ENCODE results near the gene NFKBIZ. TPM values are rescaled to one million over a fixed set of nuclear protein-coding genes. Genes with fewer than 3 reads are reported as not detected.
A peak's percentile ranks its signal among the peaks of the same experiment; 100 is the strongest.

The NFKBIZ gene
- total RNA-seq, 1 donor from 2014 or later = 14.7 TPM

DNA sequence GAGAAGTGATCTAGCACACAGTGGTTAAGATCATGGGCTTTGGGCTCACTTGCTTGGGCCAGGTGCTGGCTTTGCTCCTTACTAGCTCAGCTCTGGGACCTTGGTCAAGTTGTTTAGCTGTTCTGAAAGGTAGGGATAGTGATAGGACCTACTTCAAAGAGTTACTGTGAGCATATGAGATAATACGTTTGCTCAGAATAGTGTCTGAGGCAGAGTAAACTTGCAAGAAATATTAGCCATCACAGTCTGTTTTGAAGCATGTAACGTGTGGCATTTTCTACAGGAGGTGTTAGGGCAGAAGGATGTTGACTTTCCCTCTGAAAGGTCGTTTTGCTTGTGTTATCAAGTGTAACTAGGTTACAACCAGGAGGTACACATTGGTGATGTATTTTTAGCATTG, 34.5 kb upstream of the NFKBIZ start:
- no peak overlapping the region for H3K9ac ChIP-seq
- H3K4me3 Mint-ChIP-seq = no peak overlapping the region
- H3K27me3 Mint-ChIP-seq (ENCODE audit: insufficient read depth, low read depth) = no peaks in the 10 kb centered on the region
- no peak overlapping the region for H3K4me2 ChIP-seq
- no peaks in the 10 kb centered on the region for H3K36me3 ChIP-seq
- H4K20me1 ChIP-seq (ENCODE audit: low read depth) = no peaks in the 10 kb centered on the region
- no peak overlapping the region for H2AFZ ChIP-seq (replicated peaks)
- H3K36me3 Mint-ChIP-seq = peaks cover 3% of the 10 kb centered on the region
- H3K79me2 ChIP-seq (ENCODE audit: low read depth) = no peaks in the 10 kb centered on the region
- no peaks in the 10 kb centered on the region for H3K9me3 Mint-ChIP-seq
- H3K27me3 ChIP-seq = no peaks in the 10 kb centered on the region
- peaks cover 1% of the 10 kb centered on the region for H3K4me1 ChIP-seq
- no peaks in the 10 kb centered on the region for H3F3A ChIP-seq (ENCODE audit: low read depth)
- no peak overlapping the region for H3K4me3 ChIP-seq
- H3K9me3 ChIP-seq (ENCODE audit: low read depth) = no peaks in the 10 kb centered on the region
- DNase-seq (ENCODE audit: low spot score) = no peak
- TF ChIP-seq EZH2 (IDR thresholded peaks at IDR 0.05) (no peak), EZH2phosphoT487 (IDR thresholded peaks at IDR 0.05) (no peak)
- TF ChIP-seq, protein P1, sequence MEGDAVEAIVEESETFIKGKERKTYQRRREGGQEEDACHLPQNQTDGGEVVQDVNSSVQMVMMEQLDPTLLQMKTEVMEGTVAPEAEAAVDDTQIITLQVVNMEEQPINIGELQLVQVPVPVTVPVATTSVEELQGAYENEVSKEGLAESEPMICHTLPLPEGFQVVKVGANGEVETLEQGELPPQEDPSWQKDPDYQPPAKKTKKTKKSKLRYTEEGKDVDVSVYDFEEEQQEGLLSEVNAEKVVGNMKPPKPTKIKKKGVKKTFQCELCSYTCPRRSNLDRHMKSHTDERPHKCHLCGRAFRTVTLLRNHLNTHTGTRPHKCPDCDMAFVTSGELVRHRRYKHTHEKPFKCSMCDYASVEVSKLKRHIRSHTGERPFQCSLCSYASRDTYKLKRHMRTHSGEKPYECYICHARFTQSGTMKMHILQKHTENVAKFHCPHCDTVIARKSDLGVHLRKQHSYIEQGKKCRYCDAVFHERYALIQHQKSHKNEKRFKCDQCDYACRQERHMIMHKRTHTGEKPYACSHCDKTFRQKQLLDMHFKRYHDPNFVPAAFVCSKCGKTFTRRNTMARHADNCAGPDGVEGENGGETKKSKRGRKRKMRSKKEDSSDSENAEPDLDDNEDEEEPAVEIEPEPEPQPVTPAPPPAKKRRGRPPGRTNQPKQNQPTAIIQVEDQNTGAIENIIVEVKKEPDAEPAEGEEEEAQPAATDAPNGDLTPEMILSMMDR (IDR thresholded peaks at IDR 0.05) = no peak
- H3K4me1 Mint-ChIP-seq = no peaks in the 10 kb centered on the region
- H3K27ac ChIP-seq = no peak overlapping the region
- peak overlapping the region; percentile 21 for H3K27ac Mint-ChIP-seq

DNA sequence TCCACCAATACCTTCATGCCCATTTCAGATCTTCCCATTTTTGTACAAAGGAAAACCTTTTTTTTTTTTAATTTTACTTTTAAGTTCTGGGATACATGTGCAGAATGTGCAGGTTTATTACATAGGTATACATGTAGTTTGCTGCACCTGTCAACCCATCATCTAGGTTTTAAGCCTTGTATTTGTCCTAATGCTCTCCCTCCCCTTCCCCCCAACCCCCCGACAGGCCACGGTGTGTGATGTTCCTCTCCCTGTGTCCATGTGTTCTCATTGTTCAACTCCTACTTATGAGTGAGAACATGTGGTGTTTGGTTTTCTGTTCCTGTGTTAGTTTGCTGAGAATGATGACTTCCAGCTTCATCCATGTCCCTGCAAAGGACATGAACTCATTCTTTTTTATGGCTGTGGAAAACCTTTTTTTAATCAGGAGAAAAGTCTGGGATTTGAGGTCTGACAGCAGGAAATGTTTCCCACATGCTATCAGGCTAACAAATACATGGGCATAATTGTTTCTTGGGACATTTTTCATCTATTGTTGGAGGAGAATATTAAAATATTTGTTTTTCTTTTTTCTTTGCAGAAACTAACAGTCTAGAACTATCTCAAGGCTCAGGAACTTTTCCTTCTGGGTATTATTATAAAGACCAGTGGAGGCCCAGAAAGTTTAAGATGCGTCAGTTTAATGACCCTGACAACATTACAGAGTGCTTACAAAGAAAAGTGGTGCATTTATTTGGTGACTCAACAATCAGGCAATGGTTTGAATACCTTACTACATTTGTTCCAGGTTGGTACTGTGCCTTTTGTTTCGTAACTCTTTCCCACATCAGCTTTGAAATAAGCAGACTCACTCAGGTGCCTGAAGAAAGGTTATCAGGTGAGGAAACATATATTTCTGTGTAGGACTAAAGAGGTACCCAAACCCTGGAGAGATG, 32.8 kb upstream of the NFKBIZ start:
- Histone ChIP-seq H2AFZ (replicated peaks) (no peak overlapping the region), H3K9ac (no peak overlapping the region), H3F3A (ENCODE audit: low read depth) (no peaks in the 10 kb centered on the region), H4K20me1 (ENCODE audit: low read depth) (no peaks in the 10 kb centered on the region), H3K4me3 (no peak overlapping the region), H3K4me2 (no peak overlapping the region), H3K36me3 (no peaks in the 10 kb centered on the region), H3K27me3 (no peaks in the 10 kb centered on the region), H3K9me3 (ENCODE audit: low read depth) (no peaks in the 10 kb centered on the region), H3K27ac (no peak overlapping the region), H3K79me2 (ENCODE audit: low read depth) (no peaks in the 10 kb centered on the region), H3K4me1 (no peaks in the 10 kb centered on the region)
- no peak overlapping the region for H3K4me3 Mint-ChIP-seq
- no peaks in the 10 kb centered on the region for H3K4me1 Mint-ChIP-seq
- no peak overlapping the region for H3K27ac Mint-ChIP-seq
- TF ChIP-seq, protein P1 (IDR thresholded peaks at IDR 0.05) = no peak
- no peak for TF ChIP-seq EZH2phosphoT487 (IDR thresholded peaks at IDR 0.05)
- no peak for TF ChIP-seq EZH2 (IDR thresholded peaks at IDR 0.05)
- H3K36me3 Mint-ChIP-seq = peaks cover 5% of the 10 kb centered on the region
- H3K9me3 Mint-ChIP-seq = no peaks in the 10 kb centered on the region
- no peaks in the 10 kb centered on the region for H3K27me3 Mint-ChIP-seq (ENCODE audit: insufficient read depth, low read depth)
- DNase-seq (ENCODE audit: low spot score) = no peak

DNA sequence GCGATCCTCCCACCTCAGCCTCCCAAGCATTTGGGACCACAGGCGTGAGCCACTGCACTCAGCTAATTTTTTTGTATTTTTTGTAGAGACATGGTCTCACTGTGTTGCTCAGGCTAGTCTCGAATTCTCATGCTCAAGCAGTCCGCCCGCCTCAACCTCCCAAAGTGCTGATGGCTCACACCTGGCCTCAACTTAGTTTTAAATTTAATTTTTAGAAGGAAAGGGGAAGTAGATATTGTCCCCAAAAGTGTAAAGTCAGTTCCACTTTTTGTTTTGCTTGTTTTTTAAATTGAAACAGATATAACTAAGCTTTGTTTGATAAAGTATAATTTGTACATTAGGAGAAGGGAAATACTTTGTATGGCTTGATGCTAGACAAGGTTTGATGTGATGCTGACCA, 31.3 kb upstream of the NFKBIZ start:
- Histone ChIP-seq H3K4me3 (no peak overlapping the region), H3K27ac (no peak overlapping the region), H2AFZ (replicated peaks) (no peak overlapping the region), H3F3A (ENCODE audit: low read depth) (no peaks in the 10 kb centered on the region), H3K4me1 (no peaks in the 10 kb centered on the region), H3K9ac (no peak overlapping the region), H3K79me2 (ENCODE audit: low read depth) (no peaks in the 10 kb centered on the region), H3K36me3 (no peaks in the 10 kb centered on the region), H3K4me2 (no peak overlapping the region), H4K20me1 (ENCODE audit: low read depth) (no peaks in the 10 kb centered on the region), H3K27me3 (no peaks in the 10 kb centered on the region), H3K9me3 (ENCODE audit: low read depth) (no peaks in the 10 kb centered on the region)
- no peak for DNase-seq (ENCODE audit: low spot score)
- no peaks in the 10 kb centered on the region for H3K4me1 Mint-ChIP-seq
- H3K27ac Mint-ChIP-seq = no peak overlapping the region
- peaks cover 9% of the 10 kb centered on the region for H3K36me3 Mint-ChIP-seq
- no peaks in the 10 kb centered on the region for H3K27me3 Mint-ChIP-seq (ENCODE audit: insufficient read depth, low read depth)
- H3K9me3 Mint-ChIP-seq = no peaks in the 10 kb centered on the region
- H3K4me3 Mint-ChIP-seq = no peak overlapping the region
- TF ChIP-seq, protein P1 (IDR thresholded peaks at IDR 0.05) = no peak
- TF ChIP-seq EZH2phosphoT487 (IDR thresholded peaks at IDR 0.05) = no peak
- TF ChIP-seq EZH2 (IDR thresholded peaks at IDR 0.05) = no peak
